Measurements from ENCODE around the gene STK10. TPM values are rescaled to one million over a fixed set of nuclear protein-coding genes. Genes with fewer than 3 reads are reported as not detected.
A peak's percentile ranks its signal among the peaks of the same experiment; 100 is the strongest.

Gene STK10
- total RNA-seq, 4 donors from 2014 or later = 14.1 to 30.4 (median 19.4) TPM

DNA sequence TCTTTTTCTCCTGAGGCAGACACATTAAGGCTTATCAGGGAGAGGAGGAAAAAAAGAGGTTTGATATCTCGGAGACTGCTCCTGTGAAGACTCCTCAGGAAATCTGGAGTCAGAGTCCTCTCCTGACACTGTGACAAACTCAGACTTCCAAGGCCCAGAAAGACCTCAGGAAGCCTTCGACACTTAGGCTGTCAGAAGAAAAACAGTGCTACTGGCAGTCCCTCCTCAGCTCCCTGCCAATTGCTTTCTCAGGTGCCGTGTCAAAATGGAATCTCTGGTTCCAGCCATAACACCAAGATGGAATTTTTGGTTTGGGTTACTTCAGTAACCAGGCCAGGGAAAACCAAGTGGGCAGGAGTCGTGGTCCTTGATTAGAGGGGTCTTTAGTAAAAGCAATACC lies 4.1 kb downstream of the STK10 start:
- peak overlapping the region in 1 of 4 donors; percentile 10 for H3K27ac ChIP-seq
- H3K36me3 ChIP-seq = no peaks in the 10 kb centered on the region

DNA sequence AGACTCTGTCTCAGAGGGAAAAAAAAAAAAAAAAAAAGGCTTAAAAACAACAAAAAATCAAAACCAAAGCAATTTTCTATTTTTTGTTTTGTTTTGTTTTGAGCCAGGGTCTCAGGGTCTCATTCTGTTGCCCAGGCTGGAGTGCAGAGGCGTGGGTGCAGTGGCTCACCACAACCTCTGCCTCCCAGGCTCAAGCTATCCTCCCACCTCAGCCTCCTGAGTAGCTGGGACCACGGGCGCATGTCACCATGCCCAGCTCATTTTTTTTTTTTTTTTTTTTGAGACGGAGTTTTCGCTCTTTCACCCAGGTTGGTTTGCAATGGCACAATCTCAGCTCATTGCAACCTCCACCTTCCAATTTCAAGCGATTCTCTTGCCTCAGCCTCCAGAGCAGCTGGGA lies 5.7 kb downstream of the STK10 start:
- no peaks in the 10 kb centered on the region for H3K9me3 ChIP-seq
- no peaks in the 10 kb centered on the region for H3K27me3 ChIP-seq
- no peak overlapping the region for H3K4me3 ChIP-seq
- 91 to 100% methylated on average over 1 to 6 of the region's 6 CpGs for WGBS, 2 donors (ENCODE audit: low coverage in 1 of 2)
- no peak for ATAC-seq
- no peak overlapping the region for H3K27ac ChIP-seq
- TF ChIP-seq EP300 (IDR thresholded peaks at IDR 0.05) (no peak), POLR2A (IDR thresholded peaks at IDR 0.05) (no peak), POLR2AphosphoS5 (IDR thresholded peaks at IDR 0.05) (no peak)
- TF ChIP-seq, protein P1, sequence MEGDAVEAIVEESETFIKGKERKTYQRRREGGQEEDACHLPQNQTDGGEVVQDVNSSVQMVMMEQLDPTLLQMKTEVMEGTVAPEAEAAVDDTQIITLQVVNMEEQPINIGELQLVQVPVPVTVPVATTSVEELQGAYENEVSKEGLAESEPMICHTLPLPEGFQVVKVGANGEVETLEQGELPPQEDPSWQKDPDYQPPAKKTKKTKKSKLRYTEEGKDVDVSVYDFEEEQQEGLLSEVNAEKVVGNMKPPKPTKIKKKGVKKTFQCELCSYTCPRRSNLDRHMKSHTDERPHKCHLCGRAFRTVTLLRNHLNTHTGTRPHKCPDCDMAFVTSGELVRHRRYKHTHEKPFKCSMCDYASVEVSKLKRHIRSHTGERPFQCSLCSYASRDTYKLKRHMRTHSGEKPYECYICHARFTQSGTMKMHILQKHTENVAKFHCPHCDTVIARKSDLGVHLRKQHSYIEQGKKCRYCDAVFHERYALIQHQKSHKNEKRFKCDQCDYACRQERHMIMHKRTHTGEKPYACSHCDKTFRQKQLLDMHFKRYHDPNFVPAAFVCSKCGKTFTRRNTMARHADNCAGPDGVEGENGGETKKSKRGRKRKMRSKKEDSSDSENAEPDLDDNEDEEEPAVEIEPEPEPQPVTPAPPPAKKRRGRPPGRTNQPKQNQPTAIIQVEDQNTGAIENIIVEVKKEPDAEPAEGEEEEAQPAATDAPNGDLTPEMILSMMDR (IDR thresholded peaks at IDR 0.05) = no peak
- H3K4me1 ChIP-seq = peaks cover 0 to 57% (median 12%) of the 10 kb centered on the region in 3 donors
- no peaks in the 10 kb centered on the region for H3K36me3 ChIP-seq

More for the DNA sequence above, 4.1 kb downstream of the STK10 start:
- no peak overlapping the region for H3K4me3 ChIP-seq
- no peak for ATAC-seq
- WGBS, 2 donors (ENCODE audit: low coverage in 1 of 2) = 73 to 78% methylated on average over 1 to 4 of the region's 4 CpGs
- peaks cover 0 to 55% (median 12%) of the 10 kb centered on the region in 3 donors for H3K4me1 ChIP-seq
- H3K27me3 ChIP-seq = no peaks in the 10 kb centered on the region
- TF ChIP-seq POLR2AphosphoS5 (IDR thresholded peaks at IDR 0.05) (no peak), POLR2A (IDR thresholded peaks at IDR 0.05) (no peak), EP300 (IDR thresholded peaks at IDR 0.05) (no peak)
- TF ChIP-seq, protein P1 (IDR thresholded peaks at IDR 0.05) = no peak
- H3K9me3 ChIP-seq = no peaks in the 10 kb centered on the region

DNA sequence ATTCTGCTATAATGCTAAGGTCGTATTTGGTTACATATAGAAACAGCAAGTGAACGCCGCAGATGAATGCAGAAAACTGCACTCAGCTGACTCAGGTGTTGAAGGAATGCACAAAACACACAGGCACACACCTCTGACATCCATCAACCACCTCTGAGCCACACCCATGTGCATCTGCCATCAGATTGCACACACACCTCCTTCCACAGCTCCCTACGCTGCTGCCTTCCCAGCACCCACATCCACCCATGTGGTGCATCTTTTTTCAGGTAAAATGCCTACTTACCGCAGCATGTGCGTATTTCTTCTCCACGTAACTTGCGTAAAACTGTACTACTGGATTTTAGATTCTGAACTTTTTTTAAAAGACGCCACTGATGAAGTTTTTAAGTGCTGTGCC lies 7.1 kb downstream of the STK10 start:
- Histone ChIP-seq H3K27me3 (no peaks in the 10 kb centered on the region), H3K36me3 (no peaks in the 10 kb centered on the region), H3K27ac (no peak overlapping the region), H3K9me3 (no peaks in the 10 kb centered on the region), H3K4me1 (peaks cover 0 to 43% (median 9%) of the 10 kb centered on the region in 3 donors), H3K4me3 (no peak overlapping the region)
- 94% methylated on average over 9 of the region's 9 CpGs for WGBS, 2 donors (ENCODE audit: low coverage in 1 of 2)
- TF ChIP-seq POLR2AphosphoS5 (IDR thresholded peaks at IDR 0.05) (no peak), EP300 (IDR thresholded peaks at IDR 0.05) (no peak), POLR2A (IDR thresholded peaks at IDR 0.05) (no peak)
- TF ChIP-seq, protein P1 (IDR thresholded peaks at IDR 0.05) = no peak
- ATAC-seq = no peak

DNA sequence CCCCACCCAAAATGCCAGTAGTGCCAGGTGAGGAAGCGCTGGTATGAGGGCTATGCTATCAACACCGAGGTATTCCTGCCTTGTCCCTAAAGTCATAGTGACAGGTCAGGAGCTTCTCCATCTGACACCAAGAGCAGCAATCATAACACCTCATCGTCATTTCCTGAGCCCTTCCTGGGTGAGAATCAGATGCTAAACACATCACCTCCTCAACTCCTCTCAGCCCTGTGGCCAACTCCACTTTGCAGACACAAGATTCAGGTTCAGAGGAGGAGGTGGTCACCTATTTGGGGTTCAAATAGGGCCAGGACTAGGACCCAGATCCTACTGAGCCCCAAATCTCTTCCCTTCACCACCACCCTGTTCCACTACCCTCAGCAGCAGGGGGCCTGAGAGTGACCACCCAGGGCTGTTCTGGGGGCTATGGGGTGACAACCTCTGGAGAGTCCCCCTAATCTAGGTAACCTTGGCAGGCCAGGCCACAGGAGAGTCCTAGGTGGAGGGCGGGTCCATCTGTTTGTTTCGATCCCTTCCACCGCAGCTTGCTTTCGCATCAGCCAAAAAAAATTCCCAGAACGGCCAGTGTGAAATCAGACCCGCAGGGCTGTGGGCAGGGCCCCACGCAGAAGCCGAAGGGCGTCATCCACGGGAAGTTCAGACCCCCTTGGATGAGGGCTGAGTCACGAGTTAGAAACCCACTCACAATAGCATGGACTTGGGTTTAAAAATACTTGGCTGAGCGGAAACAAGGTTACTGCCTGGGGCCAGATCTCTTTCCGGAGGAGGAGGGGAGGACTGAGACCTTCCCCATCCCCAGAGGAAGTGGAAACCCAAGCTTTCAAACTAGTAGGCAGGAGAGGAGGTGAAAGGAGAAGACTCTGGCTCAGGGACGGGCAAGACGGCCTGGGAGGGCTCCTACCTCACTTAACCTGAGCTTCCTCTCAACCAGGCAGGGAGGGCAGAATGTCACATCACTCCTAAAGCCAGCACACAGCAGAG lies 8.7 kb downstream of the STK10 start:
- H3K36me3 ChIP-seq = no peaks in the 10 kb centered on the region
- H3K9me3 ChIP-seq = no peaks in the 10 kb centered on the region
- no peak for TF ChIP-seq EP300 (IDR thresholded peaks at IDR 0.05)
- no peak for TF ChIP-seq POLR2A (IDR thresholded peaks at IDR 0.05)
- TF ChIP-seq, protein P1 (IDR thresholded peaks at IDR 0.05) = no peak
- no peak for TF ChIP-seq POLR2AphosphoS5 (IDR thresholded peaks at IDR 0.05)
- H3K27me3 ChIP-seq = no peaks in the 10 kb centered on the region
- peaks cover 0 to 47% (median 13%) of the 10 kb centered on the region in 3 donors for H3K4me1 ChIP-seq
- ATAC-seq = peak; percentile 29
- H3K27ac ChIP-seq = peak overlapping the region in 3 of 4 donors; percentile 55 to 66 (median 55)
- WGBS, 2 donors (ENCODE audit: low coverage in 1 of 2) = 30 to 48% methylated on average over 10 to 11 of the region's 18 CpGs
- H3K4me3 ChIP-seq = peak overlapping the region in 1 of 2 donors; percentile 12
